Transverse colon (tissue), 4 donors: ENCODE measurements around the gene MEIS2. TPM values are rescaled to one million over a fixed set of nuclear protein-coding genes. Genes with fewer than 3 reads are reported as not detected.

Experiments used
- DNase-seq: peaks from one replicate; pipeline ENCODE4 v3.0.0-alpha.2; 2019
- H3K27ac ChIP-seq, 4 donors: fragments of 200-600 bp; sonication (generic); 2 replicates each; pipeline ENCODE4 v1.5.1; 2016 to 2018; ENCODE audit warnings: inconsistent platforms in 4 of 4
- H3K27me3 ChIP-seq: fragments of 200-600 bp; sonication (generic); 2 replicates; pipeline ENCODE4 v1.5.1; 2017; ENCODE audit warnings: inconsistent platforms
- H3K36me3 ChIP-seq, 4 donors: fragments of 200-600 bp; sonication (generic); 2 replicates each; pipeline ENCODE4 v1.5.1; 2017 to 2019; ENCODE audit warnings: inconsistent platforms in 4 of 4
- H3K4me1 ChIP-seq, 4 donors: fragments of 200-600 bp; sonication (generic); 2 replicates each; pipeline ENCODE4 v1.5.1; 2017 to 2020; ENCODE audit warnings: inconsistent platforms in 4 of 4
- H3K4me3 ChIP-seq, 4 donors: fragments of 200-600 bp; sonication (generic); 1 replicate in 1 of 4; 2 replicates in 3 of 4; pipeline versions ENCODE4 v1.5.1 to v1.6.1; 2017 to 2019; ENCODE audit warnings: inconsistent platforms in 4 of 4
- H3K9me3 ChIP-seq, 2 donors: fragments of 200-600 bp; sonication (generic); 2 replicates each; pipeline ENCODE4 v1.5.1; 2017 to 2019; ENCODE audit warnings: inconsistent platforms in 2 of 2
- CTCF ChIP-seq, 5 experiments: fragments of 200-600 bp in 3 of 5; fragments of 450-650 bp in 2 of 5; sonication (generic) in 3 of 5; IDR thresholded peaks; 1 replicate in 2 of 5; 2 replicates in 3 of 5; pipeline ENCODE4 v1.5.1; 2016 to 2017; ENCODE audit warnings: antibody characterized with exemption in 5 of 5, inconsistent platforms in 3 of 5, mild to moderate bottlenecking in 2 of 5, moderate library complexity in 1 of 5
- EP300 ChIP-seq: sonication (generic); formaldehyde crosslinking; IDR thresholded peaks from one replicate; pipeline ENCODE4 v1.6.1; 2017; ENCODE audit warnings: antibody characterized with exemption, low read depth
- POLR2A ChIP-seq: fragments of 450-650 bp; IDR thresholded peaks from one replicate; pipeline ENCODE4 v1.6.1; 2016; ENCODE audit warnings: antibody characterized with exemption, mild to moderate bottlenecking, moderate library complexity
- POLR2AphosphoS5 ChIP-seq, 3 donors: sonication (generic); formaldehyde crosslinking; IDR thresholded peaks; one replicate each; pipeline ENCODE4 v1.6.1; 2016; ENCODE audit warnings: antibody characterized with exemption in 3 of 3
- WGBS, 2 donors: methylation state at CpG; one replicate each; pipeline ENCODE4 v1.1.5; 2018; ENCODE audit warnings: low coverage in 1 of 2; 5-methylcytosine and 5-hydroxymethylcytosine counted together
- in situ Hi-C, 4 donors: fragments of 200-750 bp; cut with MboI; loops; one replicate each; pipeline versions ENCODE4 v1.15.0 to v1.15.1; 2017; ENCODE audit warnings: low sequenced_read_pairs in 3 of 4, low pct_ligation_motif_present in 1 of 4, low pct_unique_long_range_greater_than_20kb in 1 of 4
- intact Hi-C: fragments of 100-400 bp; cut with DNase I; formaldehyde crosslinking; loops from one replicate; pipeline ENCODE4 v1.15.1; 2023; ENCODE audit warnings: low total_unique reads
- total RNA-seq, 4 donors: library from RNA; depleted of rRNA; stranded (reverse); fragments of >200 nt; gene quantifications; one replicate each; pipeline ENCODE4 v1.1.0, GENCODE V29; 2016

Gene MEIS2
- total RNA-seq, 4 donors from 2014 or later = 16.5 to 43.4 (median 32.7) TPM

- no peaks in the 10 kb centered on the region for H3K9me3 ChIP-seq
- no peaks in the 10 kb centered on the region for H3K27me3 ChIP-seq
- no peaks in the 10 kb centered on the region for H3K4me1 ChIP-seq
- intact Hi-C loops = no loop called here
- DNase-seq = no peak
- H3K27ac ChIP-seq = no peak overlapping the region
- H3K4me3 ChIP-seq = no peak overlapping the region
- no peaks in the 10 kb centered on the region for H3K36me3 ChIP-seq
- TF ChIP-seq EP300 (no peak), POLR2AphosphoS5 (IDR thresholded peaks at IDR 0.05) (no peak), POLR2A (no peak), CTCF (IDR thresholded peaks at IDR 0.05) (no peak)
- in situ Hi-C loops = loop anchor here in 1 of 4 donors (25.0 kb wide), 1 partner anchor 630 kb away; no protein-coding TSS in a partner anchor
Observed at GRCh38 chr15:37142371-37142770, 42.0 kb upstream of the MEIS2 start.

- in situ Hi-C loops (loop anchor here in 1 of 4 donors (25.0 kb wide), 1 partner anchor 628 kb away; no protein-coding TSS in a partner anchor), intact Hi-C loops (no loop called here)
- H3K36me3 ChIP-seq = no peaks in the 10 kb centered on the region
- no peak for TF ChIP-seq CTCF (IDR thresholded peaks at IDR 0.05)
- TF ChIP-seq POLR2AphosphoS5 (IDR thresholded peaks at IDR 0.05) = no peak
- TF ChIP-seq POLR2A = no peak
- no peak for TF ChIP-seq EP300
- no peaks in the 10 kb centered on the region for H3K9me3 ChIP-seq
- H3K27me3 ChIP-seq = no peaks in the 10 kb centered on the region
- H3K4me1 ChIP-seq = no peaks in the 10 kb centered on the region
- H3K27ac ChIP-seq = no peak overlapping the region
- no peak overlapping the region for H3K4me3 ChIP-seq
- DNase-seq = no peak
- 70 to 77% methylated on average over 2 to 3 of the region's 3 CpGs for WGBS, 2 donors
Observed at GRCh38 chr15:37140531-37141058, 40.2 kb upstream of the MEIS2 start.

- 39 to 83% methylated on average over 1 to 5 of the region's 5 CpGs for WGBS, 2 donors
- no peak for DNase-seq
- in situ Hi-C loops = loop anchor here in 1 of 4 donors (25.0 kb wide), 1 partner anchor 626 kb away; no protein-coding TSS in a partner anchor
Observed at GRCh38 chr15:37138591-37139215, 38.4 kb upstream of the MEIS2 start.

DNA sequence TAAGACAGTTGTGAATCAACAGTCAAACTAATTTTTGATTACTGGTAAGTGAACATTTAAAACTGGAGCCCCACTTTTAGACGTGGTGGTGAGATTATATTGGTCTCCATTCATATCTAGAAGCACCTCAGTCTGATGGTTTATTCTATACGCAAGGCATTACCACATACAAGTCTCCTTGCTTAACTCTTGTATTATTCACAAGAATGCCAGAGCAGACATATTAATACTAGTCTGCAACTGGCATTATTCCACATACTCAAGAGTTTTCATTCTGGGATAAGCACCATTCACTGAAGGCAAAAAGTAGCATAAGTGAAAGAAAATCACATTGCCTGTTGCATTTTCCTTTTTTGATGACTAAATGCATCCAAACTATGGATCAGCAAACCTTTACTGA lies 36.9 kb upstream of the MEIS2 start:
- in situ Hi-C loops = loop anchor here in 1 of 4 donors (25.0 kb wide), 1 partner anchor 625 kb away; no protein-coding TSS in a partner anchor
- no peak overlapping the region for H3K27ac ChIP-seq
- no peak for DNase-seq
- H3K9me3 ChIP-seq = no peaks in the 10 kb centered on the region
- intact Hi-C loops = no loop called here
- TF ChIP-seq EP300 (no peak), POLR2AphosphoS5 (IDR thresholded peaks at IDR 0.05) (no peak), CTCF (IDR thresholded peaks at IDR 0.05) (no peak), POLR2A (no peak)
- H3K4me3 ChIP-seq = no peak overlapping the region
- H3K4me1 ChIP-seq = no peaks in the 10 kb centered on the region
- no peaks in the 10 kb centered on the region for H3K27me3 ChIP-seq
- 56 to 58% methylated on average over 2 of the region's 2 CpGs for WGBS, 2 donors
- no peaks in the 10 kb centered on the region for H3K36me3 ChIP-seq

More at GRCh38 chr15:37138591-37139215, 38.4 kb upstream of the MEIS2 start:
- Histone ChIP-seq H3K27me3 (no peaks in the 10 kb centered on the region), H3K36me3 (no peaks in the 10 kb centered on the region), H3K9me3 (no peaks in the 10 kb centered on the region), H3K27ac (no peak overlapping the region), H3K4me1 (no peaks in the 10 kb centered on the region), H3K4me3 (no peak overlapping the region)
- no peak for TF ChIP-seq EP300
- TF ChIP-seq CTCF (IDR thresholded peaks at IDR 0.05) = no peak
- no peak for TF ChIP-seq POLR2AphosphoS5 (IDR thresholded peaks at IDR 0.05)
- no peak for TF ChIP-seq POLR2A
- intact Hi-C loops = no loop called here
